Measurements from ENCODE around the gene KLHDC7B. TPM values are rescaled to one million over a fixed set of nuclear protein-coding genes. Genes with fewer than 3 reads are reported as not detected.

Gene KLHDC7B
- total and polyA plus RNA-seq, 2 of the 13 experiments (the other 11 are each of a cell fraction or from before 2014, with no cell fraction given), result 0.11 TPM; not detected in 1

- TF ChIP-seq, protein P1, sequence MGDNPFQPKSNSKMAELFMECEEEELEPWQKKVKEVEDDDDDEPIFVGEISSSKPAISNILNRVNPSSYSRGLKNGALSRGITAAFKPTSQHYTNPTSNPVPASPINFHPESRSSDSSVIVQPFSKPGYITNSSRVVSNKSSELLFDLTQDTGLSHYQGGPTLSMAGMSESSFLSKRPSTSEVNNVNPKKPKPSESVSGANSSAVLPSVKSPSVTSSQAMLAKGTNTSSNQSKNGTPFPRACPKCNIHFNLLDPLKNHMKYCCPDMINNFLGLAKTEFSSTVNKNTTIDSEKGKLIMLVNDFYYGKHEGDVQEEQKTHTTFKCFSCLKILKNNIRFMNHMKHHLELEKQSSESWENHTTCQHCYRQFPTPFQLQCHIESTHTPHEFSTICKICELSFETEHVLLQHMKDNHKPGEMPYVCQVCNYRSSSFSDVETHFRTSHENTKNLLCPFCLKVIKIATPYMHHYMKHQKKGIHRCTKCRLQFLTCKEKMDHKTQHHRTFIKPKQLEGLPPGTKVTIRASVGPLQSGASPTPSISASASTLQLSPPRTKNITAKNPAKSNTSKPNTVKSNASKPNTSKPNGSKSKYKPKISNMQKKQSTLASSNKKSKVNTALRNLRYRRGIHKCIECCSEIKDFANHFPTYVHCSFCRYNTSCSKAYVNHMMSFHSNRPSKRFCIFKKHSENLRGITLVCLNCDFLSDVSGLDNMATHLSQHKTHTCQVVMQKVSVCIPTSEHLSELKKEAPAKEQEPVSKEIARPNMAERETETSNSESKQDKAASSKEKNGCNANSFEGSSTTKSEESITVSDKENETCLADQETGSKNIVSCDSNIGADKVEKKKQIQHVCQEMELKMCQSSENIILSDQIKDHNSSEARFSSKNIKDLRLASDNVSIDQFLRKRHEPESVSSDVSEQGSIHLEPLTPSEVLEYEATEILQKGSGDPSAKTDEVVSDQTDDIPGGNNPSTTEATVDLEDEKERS (CRISPR knock-in tag; IDR thresholded peaks at IDR 0.05), result no peak
- TF ChIP-seq ZNF451 (CRISPR knock-in tag; IDR thresholded peaks at IDR 0.05), result 0 out of 2 replicates have a peak, but pooled peaks have one; percentile 39
- TF ChIP-seq, protein P2, sequence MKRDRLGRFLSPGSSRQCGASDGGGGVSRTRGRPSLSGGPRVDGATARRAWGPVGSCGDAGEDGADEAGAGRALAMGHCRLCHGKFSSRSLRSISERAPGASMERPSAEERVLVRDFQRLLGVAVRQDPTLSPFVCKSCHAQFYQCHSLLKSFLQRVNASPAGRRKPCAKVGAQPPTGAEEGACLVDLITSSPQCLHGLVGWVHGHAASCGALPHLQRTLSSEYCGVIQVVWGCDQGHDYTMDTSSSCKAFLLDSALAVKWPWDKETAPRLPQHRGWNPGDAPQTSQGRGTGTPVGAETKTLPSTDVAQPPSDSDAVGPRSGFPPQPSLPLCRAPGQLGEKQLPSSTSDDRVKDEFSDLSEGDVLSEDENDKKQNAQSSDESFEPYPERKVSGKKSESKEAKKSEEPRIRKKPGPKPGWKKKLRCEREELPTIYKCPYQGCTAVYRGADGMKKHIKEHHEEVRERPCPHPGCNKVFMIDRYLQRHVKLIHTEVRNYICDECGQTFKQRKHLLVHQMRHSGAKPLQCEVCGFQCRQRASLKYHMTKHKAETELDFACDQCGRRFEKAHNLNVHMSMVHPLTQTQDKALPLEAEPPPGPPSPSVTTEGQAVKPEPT (CRISPR knock-in tag; IDR thresholded peaks at IDR 0.05; ENCODE audit: low read depth), result no peak
- TF ChIP-seq FOXK2 (IDR thresholded peaks at IDR 0.05), result no peak
- no peak for TF ChIP-seq ATF5 (CRISPR knock-in tag; IDR thresholded peaks at IDR 0.05; ENCODE audit: low read depth)
- no peak for TF ChIP-seq TBX3 (IDR thresholded peaks at IDR 0.05; ENCODE audit: borderline replicate concordance)
- no peak for TF ChIP-seq HOXA9 (CRISPR knock-in tag; IDR thresholded peaks at IDR 0.05; ENCODE audit: borderline replicate concordance)
- TF ChIP-seq ZNF75D (CRISPR knock-in tag; IDR thresholded peaks at IDR 0.05; ENCODE audit: borderline replicate concordance), result no peak
- TF ChIP-seq PHF8 (CRISPR knock-in tag; IDR thresholded peaks at IDR 0.05), result peak; percentile 88
- no peak for TF ChIP-seq FOSL2 (CRISPR knock-in tag; IDR thresholded peaks at IDR 0.05)
- TF ChIP-seq POGK (CRISPR knock-in tag; conservative IDR thresholded peaks at IDR 0.05), result no peak
- TF ChIP-seq ZMYM2 (CRISPR knock-in tag; IDR thresholded peaks at IDR 0.05), result no peak
- TF ChIP-seq MAF1 (CRISPR knock-in tag; IDR thresholded peaks at IDR 0.05; ENCODE audit: borderline replicate concordance), result no peak
- no peak for TF ChIP-seq HNRNPUL1 (IDR thresholded peaks at IDR 0.05; ENCODE audit: low read depth, low read length)
- TF ChIP-seq BATF2 (CRISPR knock-in tag; IDR thresholded peaks at IDR 0.05), result 0 out of 2 replicates have a peak, but pooled peaks have one; percentile 11
- no peak for TF ChIP-seq NBN (conservative IDR thresholded peaks at IDR 0.05)
- no peak for TF ChIP-seq CBX1 (IDR thresholded peaks at IDR 0.05; ENCODE audit: low read depth)
- no peak for TF ChIP-seq FOXO1 (CRISPR knock-in tag; IDR thresholded peaks at IDR 0.05)
- no peak for TF ChIP-seq ZNF747 (CRISPR knock-in tag; IDR thresholded peaks at IDR 0.05; ENCODE audit: borderline replicate concordance)
- no peak for TF ChIP-seq ARID2 (CRISPR knock-in tag; IDR thresholded peaks at IDR 0.05; ENCODE audit: borderline replicate concordance)
- no peak for TF ChIP-seq GLI4 (CRISPR knock-in tag; IDR thresholded peaks at IDR 0.05; ENCODE audit: borderline replicate concordance)
- no peak for TF ChIP-seq ZEB1 (IDR thresholded peaks at IDR 0.05; ENCODE audit: insufficient replicate concordance, low read depth)
- no peak for TF ChIP-seq NFE2 (CRISPR knock-in tag; IDR thresholded peaks at IDR 0.05)
- no peak for TF ChIP-seq SMAD9 (CRISPR knock-in tag; IDR thresholded peaks at IDR 0.05)
These were observed 38.2 kb upstream of the KLHDC7B start, which contains the start of gene LMF2 (continued) for GRCh38 chr22:50507421-50507990.
